GM23338 (cell line): Measurements from ENCODE around the gene TSTD2. TPM values are rescaled to one million over a fixed set of nuclear protein-coding genes. Genes with fewer than 3 reads are reported as not detected.

Source experiments
- ATAC-seq: fragments of 200-7000 bp; cut with Tn5 transposase; 3 replicates; pipeline ENCODE4 v1.9.1; 2020
- DNase-seq: peaks from one replicate; pipeline ENCODE4 v3.0.0-alpha.2; 2015; ENCODE audit warnings: low spot score
- H2AFZ ChIP-seq: fragments of 200-600 bp; sonication (generic); 2 replicates; pipeline ENCODE4 v1.8.0; 2016; ENCODE audit warnings: antibody characterized with exemption, mild to moderate bottlenecking, moderate library complexity
- H3F3A ChIP-seq: fragments of 200-600 bp; sonication (generic); replicated peaks from 2 replicates; pipeline ENCODE4 v1.8.0; 2017; ENCODE audit warnings: antibody characterized with exemption, mixed run types, low read depth
- H3K27ac ChIP-seq: fragments of 200-600 bp; sonication (generic); 2 replicates; pipeline ENCODE4 v1.6.1; 2016; ENCODE audit warnings: low read depth
- H3K27me3 ChIP-seq: fragments of 200-600 bp; sonication (generic); 2 replicates; pipeline ENCODE4 v1.8.0; 2016; ENCODE audit warnings: mild to moderate bottlenecking, mixed run types, moderate library complexity; ENCODE audit not compliant: insufficient read depth
- H3K36me3 ChIP-seq: fragments of 200-600 bp; sonication (generic); 2 replicates; pipeline ENCODE4 v1.8.0; 2016; ENCODE audit warnings: mild to moderate bottlenecking; ENCODE audit not compliant: insufficient read depth
- H3K4me1 ChIP-seq: fragments of 200-600 bp; sonication (generic); 2 replicates; pipeline ENCODE4 v1.8.0; 2016; ENCODE audit warnings: mild to moderate bottlenecking, moderate library complexity; ENCODE audit not compliant: insufficient read depth
- H3K4me2 ChIP-seq: fragments of 200-600 bp; sonication (generic); 2 replicates; pipeline ENCODE4 v1.7.1; 2017; ENCODE audit warnings: mixed run types
- H3K4me3 ChIP-seq: fragments of 200-600 bp; sonication (generic); 2 replicates; pipeline ENCODE4 v1.6.1; 2016; ENCODE audit warnings: mixed run types
- H3K79me2 ChIP-seq: fragments of 200-600 bp; sonication (generic); replicated peaks from 2 replicates; pipeline ENCODE4 v1.8.0; 2017; ENCODE audit warnings: mild to moderate bottlenecking; ENCODE audit not compliant: insufficient read depth
- H3K9me2 ChIP-seq: fragments of 200-600 bp; sonication (generic); 2 replicates; pipeline ENCODE4 v1.8.0; 2017; ENCODE audit not compliant: insufficient read depth
- H4K20me1 ChIP-seq: fragments of 200-600 bp; sonication (generic); replicated peaks from 2 replicates; pipeline ENCODE4 v1.8.0; 2017; ENCODE audit warnings: mild to moderate bottlenecking; ENCODE audit not compliant: insufficient read depth
- H3K27ac Mint-ChIP-seq: 2 replicates; pipeline ENCODE4 v1.8.0; 2020; ENCODE audit warnings: inconsistent platforms, mild to moderate bottlenecking, moderate library complexity, mixed read lengths
- H3K27me3 Mint-ChIP-seq: 3 replicates; pipeline ENCODE4 v1.8.0; 2022; ENCODE audit warnings: low read depth, mild to moderate bottlenecking, moderate library complexity, mixed read lengths, inconsistent platforms; ENCODE audit not compliant: insufficient read depth, poor library complexity
- H3K36me3 Mint-ChIP-seq: 3 replicates; pipeline ENCODE4 v1.8.0; 2021; ENCODE audit warnings: low read depth, mild to moderate bottlenecking, inconsistent platforms, moderate library complexity, mixed read lengths
- H3K4me1 Mint-ChIP-seq: 3 replicates; pipeline ENCODE4 v1.8.0; 2020; ENCODE audit warnings: mild to moderate bottlenecking, inconsistent platforms, mixed read lengths
- H3K4me3 Mint-ChIP-seq: 3 replicates; pipeline ENCODE4 v1.8.0; 2021; ENCODE audit warnings: moderate library complexity, mild to moderate bottlenecking, inconsistent platforms, mixed read lengths
- H3K9me3 Mint-ChIP-seq: 3 replicates; pipeline ENCODE4 v1.8.0; 2020; ENCODE audit warnings: moderate library complexity, mild to moderate bottlenecking, inconsistent platforms, mixed read lengths
- CREB1 ChIP-seq: fragments of 250-450 bp; sonication (Bioruptor Pico); IDR thresholded peaks from 2 replicates; pipeline ENCODE4 v1.5.0; 2020; ENCODE audit warnings: low read depth, mild to moderate bottlenecking, moderate library complexity
- EZH2 ChIP-seq: fragments of 200-600 bp; sonication (generic); IDR thresholded peaks from one replicate; pipeline ENCODE4 v1.8.0; 2017; ENCODE audit warnings: antibody characterized with exemption, mild to moderate bottlenecking, low read depth; ENCODE audit not compliant: unreplicated experiment
- EZH2phosphoT487 ChIP-seq: fragments of 200-600 bp; sonication (generic); IDR thresholded peaks from one replicate; pipeline ENCODE4 v1.8.1; 2018; ENCODE audit warnings: antibody characterized with exemption; ENCODE audit not compliant: unreplicated experiment
- JUNB ChIP-seq: IDR thresholded peaks from one replicate; pipeline ENCODE4 v1.6.1; 2016; ENCODE audit warnings: antibody characterized with exemption; ENCODE audit not compliant: unreplicated experiment
- NANOG ChIP-seq: IDR thresholded peaks from 2 replicates; pipeline ENCODE4 v1.6.1; 2016; ENCODE audit warnings: antibody characterized with exemption, borderline replicate concordance
- POLR2AphosphoS5 ChIP-seq: IDR thresholded peaks from 2 replicates; pipeline ENCODE4 v1.6.1; 2016; ENCODE audit warnings: antibody characterized with exemption, low read depth
- STAT1 ChIP-seq: IDR thresholded peaks from one replicate; pipeline ENCODE4 v1.6.1; 2016; ENCODE audit warnings: antibody characterized with exemption; ENCODE audit not compliant: unreplicated experiment
- ZNF331 ChIP-seq: fragments of 250-450 bp; sonication (Bioruptor Pico); IDR thresholded peaks from 2 replicates; pipeline ENCODE4 v1.5.0; 2020; ENCODE audit warnings: low read depth, mild to moderate bottlenecking, moderate library complexity
- ZNF462 ChIP-seq: fragments of 250-450 bp; sonication (Bioruptor Pico); IDR thresholded peaks from 2 replicates; pipeline ENCODE4 v1.5.0; 2020; ENCODE audit warnings: mild to moderate bottlenecking, moderate library complexity
- polyA plus RNA-seq: library from polyadenylated mRNA; unstranded; fragments of >200 nt; fragmentation: Nextera tagmentation; extraction: Ambion mirVana; gene quantifications from 2 replicates; pipeline ENCODE4 v1.2.1, GENCODE V29; 2016
- total RNA-seq: library from RNA; depleted of rRNA; stranded (reverse); fragments of >200 nt; shearing (Covaris generic); gene quantifications from 2 replicates; pipeline ENCODE4 v1.2.3, GENCODE V29; 2014
- TF ChIP-seq, protein P1 (sequence below): IDR thresholded peaks from 2 replicates; pipeline ENCODE4 v1.6.1; 2016; ENCODE audit warnings: antibody characterized with exemption
- TF ChIP-seq, protein P2 (sequence below): IDR thresholded peaks from one replicate; pipeline ENCODE4 v1.6.1; 2018; ENCODE audit warnings: antibody characterized with exemption; ENCODE audit not compliant: unreplicated experiment

Gene TSTD2
- total and polyA plus RNA-seq, 2 experiments from 2014 or later: 8.5 to 21.8 TPM

- Histone ChIP-seq H3F3A (no peaks in the 10 kb centered on the region), H3K79me2 (no peaks in the 10 kb centered on the region), H3K27me3 (no peaks in the 10 kb centered on the region), H3K4me2 (no peak overlapping the region), H3K4me3 (no peak overlapping the region), H3K4me1 (no peaks in the 10 kb centered on the region), H2AFZ (no peak overlapping the region), H3K36me3 (no peaks in the 10 kb centered on the region), H3K9me2 (no peaks in the 10 kb centered on the region), H3K27ac (no peak overlapping the region), H4K20me1 (no peaks in the 10 kb centered on the region; the same call in 1 of the 2 replicates)
- Mint-ChIP-seq H3K36me3 (no peaks in the 10 kb centered on the region), H3K27me3 (peaks cover 1% of the 10 kb centered on the region), H3K27ac (no peak overlapping the region), H3K4me1 (no peaks in the 10 kb centered on the region), H3K4me3 (no peak overlapping the region), H3K9me3 (no peaks in the 10 kb centered on the region)
- no peak for ATAC-seq
- DNase-seq: no peak
- no peak for TF ChIP-seq JUNB
- no peak for TF ChIP-seq EZH2phosphoT487
Measured at GRCh38 chr9:97682242-97682641, 49.1 kb upstream of the TSTD2 start.

GRCh38 chr9:97675655-97676054 is 42.5 kb upstream of the TSTD2 start:
- H3K79me2 ChIP-seq: no peaks in the 10 kb centered on the region
- no peak overlapping the region for H3K4me3 ChIP-seq
- H4K20me1 ChIP-seq: 0 out of 2 replicates have a peak, but pooled peaks cover 2% of the 10 kb centered on the region
- ATAC-seq (no peak), DNase-seq (no peak)
- no peak overlapping the region for H3K27ac ChIP-seq
- Mint-ChIP-seq H3K4me1 (no peaks in the 10 kb centered on the region), H3K27ac (no peak overlapping the region), H3K36me3 (peaks cover 36% of the 10 kb centered on the region), H3K9me3 (no peaks in the 10 kb centered on the region), H3K27me3 (peaks cover 1% of the 10 kb centered on the region), H3K4me3 (no peak overlapping the region)
- no peaks in the 10 kb centered on the region for H3K4me1 ChIP-seq
- H3K36me3 ChIP-seq: peaks cover 21% of the 10 kb centered on the region
- H2AFZ ChIP-seq: no peak overlapping the region
- no peak overlapping the region for H3K4me2 ChIP-seq
- no peaks in the 10 kb centered on the region for H3K27me3 ChIP-seq
- no peaks in the 10 kb centered on the region for H3K9me2 ChIP-seq
- H3F3A ChIP-seq: no peaks in the 10 kb centered on the region
- TF ChIP-seq CREB1: no peak
- TF ChIP-seq EZH2phosphoT487: no peak
- TF ChIP-seq, protein P1, sequence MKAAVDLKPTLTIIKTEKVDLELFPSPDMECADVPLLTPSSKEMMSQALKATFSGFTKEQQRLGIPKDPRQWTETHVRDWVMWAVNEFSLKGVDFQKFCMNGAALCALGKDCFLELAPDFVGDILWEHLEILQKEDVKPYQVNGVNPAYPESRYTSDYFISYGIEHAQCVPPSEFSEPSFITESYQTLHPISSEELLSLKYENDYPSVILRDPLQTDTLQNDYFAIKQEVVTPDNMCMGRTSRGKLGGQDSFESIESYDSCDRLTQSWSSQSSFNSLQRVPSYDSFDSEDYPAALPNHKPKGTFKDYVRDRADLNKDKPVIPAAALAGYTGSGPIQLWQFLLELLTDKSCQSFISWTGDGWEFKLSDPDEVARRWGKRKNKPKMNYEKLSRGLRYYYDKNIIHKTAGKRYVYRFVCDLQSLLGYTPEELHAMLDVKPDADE: no peak
- TF ChIP-seq NANOG: no peak
- TF ChIP-seq EZH2: no peak
- TF ChIP-seq POLR2AphosphoS5: no peak
- no peak for TF ChIP-seq JUNB
- TF ChIP-seq ZNF462 (CRISPR knock-in tag): no peak
- TF ChIP-seq, protein P2, sequence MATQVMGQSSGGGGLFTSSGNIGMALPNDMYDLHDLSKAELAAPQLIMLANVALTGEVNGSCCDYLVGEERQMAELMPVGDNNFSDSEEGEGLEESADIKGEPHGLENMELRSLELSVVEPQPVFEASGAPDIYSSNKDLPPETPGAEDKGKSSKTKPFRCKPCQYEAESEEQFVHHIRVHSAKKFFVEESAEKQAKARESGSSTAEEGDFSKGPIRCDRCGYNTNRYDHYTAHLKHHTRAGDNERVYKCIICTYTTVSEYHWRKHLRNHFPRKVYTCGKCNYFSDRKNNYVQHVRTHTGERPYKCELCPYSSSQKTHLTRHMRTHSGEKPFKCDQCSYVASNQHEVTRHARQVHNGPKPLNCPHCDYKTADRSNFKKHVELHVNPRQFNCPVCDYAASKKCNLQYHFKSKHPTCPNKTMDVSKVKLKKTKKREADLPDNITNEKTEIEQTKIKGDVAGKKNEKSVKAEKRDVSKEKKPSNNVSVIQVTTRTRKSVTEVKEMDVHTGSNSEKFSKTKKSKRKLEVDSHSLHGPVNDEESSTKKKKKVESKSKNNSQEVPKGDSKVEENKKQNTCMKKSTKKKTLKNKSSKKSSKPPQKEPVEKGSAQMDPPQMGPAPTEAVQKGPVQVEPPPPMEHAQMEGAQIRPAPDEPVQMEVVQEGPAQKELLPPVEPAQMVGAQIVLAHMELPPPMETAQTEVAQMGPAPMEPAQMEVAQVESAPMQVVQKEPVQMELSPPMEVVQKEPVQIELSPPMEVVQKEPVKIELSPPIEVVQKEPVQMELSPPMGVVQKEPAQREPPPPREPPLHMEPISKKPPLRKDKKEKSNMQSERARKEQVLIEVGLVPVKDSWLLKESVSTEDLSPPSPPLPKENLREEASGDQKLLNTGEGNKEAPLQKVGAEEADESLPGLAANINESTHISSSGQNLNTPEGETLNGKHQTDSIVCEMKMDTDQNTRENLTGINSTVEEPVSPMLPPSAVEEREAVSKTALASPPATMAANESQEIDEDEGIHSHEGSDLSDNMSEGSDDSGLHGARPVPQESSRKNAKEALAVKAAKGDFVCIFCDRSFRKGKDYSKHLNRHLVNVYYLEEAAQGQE: no peak
- TF ChIP-seq STAT1: no peak
- no peak for TF ChIP-seq ZNF331
